HepG2 (cell line): ENCODE measurements around the gene PTPRU. TPM values are rescaled to one million over a fixed set of nuclear protein-coding genes. Genes with fewer than 3 reads are reported as not detected.

Experiments
- ATAC-seq: fragments of 200-7000 bp; cut with Tn5 transposase; 3 replicates; pipeline ENCODE4 v1.9.1; 2020; ENCODE audit warnings: mild to moderate bottlenecking, moderate library complexity
- BruUV-seq: library from RNA; stranded (reverse); fragments of 400-500 nt; replicated peaks from 2 replicates; lab custom pipeline; 2021; lab: Mats Ljungman, UMichigan
- CTCF ChIA-PET: fragments of 300-600 bp; formaldehyde crosslinking; extraction: SDS; loops from one replicate; lab custom pipeline; 2021; ENCODE audit warnings: low total read pairs, inconsistent platforms, low intra/inter-chr PET ratio; lab: Yijun Ruan, JAX
- POLR2A ChIA-PET: fragments of 350-600 bp; sonication (Branson Sonifier 250); formaldehyde crosslinking; loops from one replicate; lab custom pipeline; 2020; ENCODE audit warnings: antibody characterized with exemption, inconsistent platforms; lab: Yijun Ruan, JAX
- DNase-seq: peaks from one replicate; pipeline ENCODE4 v3.0.0-alpha.2; 2015; ENCODE audit warnings: low spot score
- FAIRE-seq: peaks from 3 replicates; lab custom pipeline; 2011; peaks lifted over from hg19 to GRCh38; lab: Jason Lieb, UNC
- H2AFZ ChIP-seq: one replicate; pipeline ENCODE4 v1.6.1; 2011; ENCODE audit warnings: low read length, inconsistent platforms
- H3K27ac ChIP-seq: fragments of 300-600 bp; 3 replicates; pipeline ENCODE4 v1.8.0; 2011; ENCODE audit warnings: mixed run types, mild to moderate bottlenecking, mixed read lengths, low read length, inconsistent platforms; ENCODE audit not compliant: insufficient read depth; ENCODE audit errors: extremely low read length
- H3K27me3 ChIP-seq, 2 experiments: fragments of 200-600 bp in 1 of 2; 2 replicates in 1 of 2; 3 replicates in 1 of 2; pipeline versions ENCODE4 v1.6.0 to v1.8.0; 2011; ENCODE audit warnings: low read length in 2 of 2, mild to moderate bottlenecking in 2 of 2, moderate library complexity in 2 of 2, inconsistent platforms in 1 of 2; ENCODE audit not compliant: insufficient read depth in 2 of 2, control insufficient read depth in 1 of 2
- H3K36me3 ChIP-seq, 2 experiments: fragments of 200-600 bp in 1 of 2; replicated peaks in 1 of 2; 2 replicates in 1 of 2; 3 replicates in 1 of 2; pipeline versions ENCODE4 v1.5.1 to v1.8.0; 2011; ENCODE audit warnings: low read length in 2 of 2, inconsistent platforms in 1 of 2; ENCODE audit not compliant: insufficient read depth in 2 of 2, control insufficient read depth in 1 of 2
- H3K4me1 ChIP-seq: 2 replicates; pipeline ENCODE4 v1.5.1; 2012; ENCODE audit warnings: low read length, inconsistent platforms; ENCODE audit not compliant: insufficient read depth
- H3K4me2 ChIP-seq: 2 replicates; pipeline ENCODE4 v1.6.0; 2011; ENCODE audit warnings: low read depth, low read length, inconsistent platforms
- H3K4me3 ChIP-seq, 3 experiments: fragments of 200-600 bp in 1 of 3; sonication (generic), shearing (Covaris generic) in 1 of 3; replicated peaks in 1 of 3; 2 replicates each; pipeline ENCODE4 v1.5.1; 2011 to 2016; ENCODE audit warnings: low read length in 3 of 3, inconsistent platforms in 2 of 3, low read depth in 2 of 3, mild to moderate bottlenecking in 2 of 3, control low read depth in 1 of 3, mixed read lengths in 1 of 3; ENCODE audit not compliant: insufficient read depth in 1 of 3
- H3K79me2 ChIP-seq: one replicate; pipeline ENCODE4 v1.6.1; 2011; ENCODE audit warnings: low read length, inconsistent platforms; ENCODE audit not compliant: insufficient read depth
- H3K9ac ChIP-seq: 2 replicates; pipeline ENCODE4 v1.6.0; 2011; ENCODE audit warnings: mild to moderate bottlenecking, low read depth, low read length, inconsistent platforms; ENCODE audit not compliant: insufficient read depth
- H3K9me3 ChIP-seq: 2 replicates; pipeline ENCODE4 v1.5.1; 2012; ENCODE audit warnings: mild to moderate bottlenecking, low read length
- H4K20me1 ChIP-seq: 2 replicates; pipeline ENCODE4 v1.6.0; 2011; ENCODE audit warnings: inconsistent platforms, mild to moderate bottlenecking, low read length, moderate library complexity; ENCODE audit not compliant: insufficient read depth
- CBX2 ChIP-seq, 2 experiments: fragments of 200-600 bp in 1 of 2; sonication (generic); formaldehyde crosslinking in 1 of 2; IDR thresholded peaks; 2 replicates each; pipeline versions ENCODE4 v1.7.0 to v1.8.1; 2018 to 2022; ENCODE audit warnings: low read depth in 2 of 2, low read length in 1 of 2, mild to moderate bottlenecking in 1 of 2, missing genetic modification reagents in 1 of 2
- NFIC ChIP-seq: IDR thresholded peaks from 2 replicates; pipeline ENCODE4 v1.6.1; 2012; ENCODE audit warnings: mild to moderate bottlenecking, low read length, inconsistent platforms
- RAD51 ChIP-seq: fragments of 450-650 bp; IDR thresholded peaks from 2 replicates; pipeline ENCODE4 v1.6.1; 2016; ENCODE audit warnings: borderline replicate concordance
- RFX5 ChIP-seq: IDR thresholded peaks from 2 replicates; pipeline ENCODE4 v1.6.1; 2011; ENCODE audit warnings: low read depth, low read length, improper control_type of control experiment
- SP2 ChIP-seq: sonication (generic); formaldehyde crosslinking; IDR thresholded peaks from 2 replicates; pipeline ENCODE4 v1.5.1; 2020; ENCODE audit warnings: mild to moderate bottlenecking, missing genetic modification reagents
- ZNF431 ChIP-seq: sonication (generic); formaldehyde crosslinking; IDR thresholded peaks from 2 replicates; pipeline ENCODE4 v1.9.0; 2022; ENCODE audit warnings: missing genetic modification reagents, low read depth, mild to moderate bottlenecking, borderline replicate concordance
- ZNF710 ChIP-seq: sonication (generic); formaldehyde crosslinking; IDR thresholded peaks from 2 replicates; pipeline ENCODE4 v1.5.0; 2020; ENCODE audit warnings: mild to moderate bottlenecking, missing genetic modification reagents, borderline replicate concordance
- ZNF766 ChIP-seq: sonication (generic); formaldehyde crosslinking; IDR thresholded peaks from 2 replicates; pipeline ENCODE4 v1.5.0; 2020; ENCODE audit warnings: missing genetic modification reagents, borderline replicate concordance
- WGBS: methylation state at CpG from one replicate; pipeline ENCODE4 v1.1.6; 2017; ENCODE audit warnings: low lambda C conversion rate; 5-methylcytosine and 5-hydroxymethylcytosine counted together
- in situ Hi-C: cut with HindIII; loops from 2 replicates; pipeline ENCODE4 v1.10.0; 2017; ENCODE audit warnings: low pct_unique_long_range_greater_than_20kb; ENCODE audit not compliant: extremely low pct_ligation_motif_present
- intact Hi-C: fragments of 100-400 bp; cut with micrococcal nuclease; formaldehyde crosslinking; loops from one replicate; pipeline ENCODE4 v1.10.0; 2022; ENCODE audit not compliant: unreplicated experiment
- polyA plus RNA-seq, 8 experiments: library from polyadenylated mRNA; depleted of rRNA in 3 of 8; stranded (reverse) in 7 of 8; unstranded in 1 of 8; fragments of >200 nt; fragmentation: Illumina TruSeq in 4 of 8; extraction: Trizol in 4 of 8; gene quantifications; 2 replicates each; pipeline versions ENCODE4 v1.2.1 to v1.2.3, GENCODE V29; 2011 to 2016; ENCODE audit warnings: low read depth in 4 of 8, missing spikeins in 1 of 8, mixed read lengths in 1 of 8; ENCODE audit not compliant: insufficient read depth in 1 of 8
- total RNA-seq, 5 experiments: library from RNA; depleted of rRNA; stranded (reverse); fragments of >200 nt; fragmentation: Illumina TruSeq; extraction: Trizol; gene quantifications; 2 replicates each; pipeline ENCODE4 v1.2.3, GENCODE V29; 2016; ENCODE audit warnings: low read depth in 1 of 5
- TF ChIP-seq, protein P1 (sequence below): sonication (generic); formaldehyde crosslinking; IDR thresholded peaks from 2 replicates; pipeline ENCODE4 v1.5.0; 2020; ENCODE audit warnings: missing genetic modification reagents

PTPRU gene
- total and polyA plus RNA-seq, 2 of the 13 experiments (the other 11 are each of a cell fraction or from before 2014, with no cell fraction given): 21.6 to 22.3 TPM

- ATAC-seq (no peak), FAIRE-seq (no peak), DNase-seq (no peak)
- no peaks in the 10 kb centered on the region for H3K79me2 ChIP-seq
- no peak overlapping the region for H3K27ac ChIP-seq
- ChIA-PET POLR2A (no interaction called here), CTCF (no interaction called here)
- no TSS peak for BruUV-seq
- TF ChIP-seq RAD51 (no peak), NFIC (no peak), ZNF710 (CRISPR knock-in tag) (no peak), ZNF766 (CRISPR knock-in tag) (no peak), CBX2 (IDR thresholded peaks at IDR 0.05; ENCODE audit: low read depth, low read length) (no peak), CBX2 (CRISPR knock-in tag; IDR thresholded peaks at IDR 0.05; ENCODE audit: low read depth) (no peak), ZNF431 (CRISPR knock-in tag) (no peak), SP2 (no peak), RFX5 (no peak)
- TF ChIP-seq, protein P1, sequence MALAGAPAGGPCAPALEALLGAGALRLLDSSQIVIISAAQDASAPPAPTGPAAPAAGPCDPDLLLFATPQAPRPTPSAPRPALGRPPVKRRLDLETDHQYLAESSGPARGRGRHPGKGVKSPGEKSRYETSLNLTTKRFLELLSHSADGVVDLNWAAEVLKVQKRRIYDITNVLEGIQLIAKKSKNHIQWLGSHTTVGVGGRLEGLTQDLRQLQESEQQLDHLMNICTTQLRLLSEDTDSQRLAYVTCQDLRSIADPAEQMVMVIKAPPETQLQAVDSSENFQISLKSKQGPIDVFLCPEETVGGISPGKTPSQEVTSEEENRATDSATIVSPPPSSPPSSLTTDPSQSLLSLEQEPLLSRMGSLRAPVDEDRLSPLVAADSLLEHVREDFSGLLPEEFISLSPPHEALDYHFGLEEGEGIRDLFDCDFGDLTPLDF (CRISPR knock-in tag): no peak
- no peaks in the 10 kb centered on the region for H3K9me3 ChIP-seq
- H3K4me1 ChIP-seq: peaks cover 17% of the 10 kb centered on the region
- in situ Hi-C loops: no loop called here
- H4K20me1 ChIP-seq: no peaks in the 10 kb centered on the region
- no peak overlapping the region for H3K9ac ChIP-seq
- H3K36me3 ChIP-seq: peaks cover 8 to 18% of the 10 kb centered on the region in 2 experiments
- WGBS: 98% methylated on average over 10 of the region's 13 CpGs
- intact Hi-C loops: no loop called here
- no peak overlapping the region for H3K4me3 ChIP-seq
- H3K27me3 ChIP-seq: no peaks in the 10 kb centered on the region
- H2AFZ ChIP-seq: no peak overlapping the region
- H3K4me2 ChIP-seq: no peak overlapping the region
Measured at GRCh38 chr1:29279406-29279805, 43.1 kb downstream of the PTPRU start.
